H1 (cell line): ENCODE data around the gene CFAP92. TPM values are rescaled to one million over a fixed set of nuclear protein-coding genes. Genes with fewer than 3 reads are reported as not detected.

Experiments
- CTCF ChIA-PET: fragments of 300-600 bp; sonication (Branson Sonifier 250); formaldehyde crosslinking; loops from one replicate; lab custom pipeline; 2021; ENCODE audit not compliant: partially characterized antibody; lab: Charles Lee
- POLR2A ChIA-PET: fragments of 300-600 bp; sonication (Branson Sonifier 250); formaldehyde crosslinking; loops from one replicate; lab custom pipeline; 2021; ENCODE audit warnings: inconsistent platforms; ENCODE audit not compliant: partially characterized antibody; lab: Charles Lee
- DNase-seq, 2 experiments: peaks; one replicate each; pipeline versions ENCODE4 v3.0.0 to v3.0.0-alpha.2; 2010 to 2022; ENCODE audit warnings: low spot score in 2 of 2, low read depth in 1 of 2, mixed read lengths in 1 of 2
- FAIRE-seq: peaks from 2 replicates; lab custom pipeline; 2011; peaks lifted over from hg19 to GRCh38; lab: Jason Lieb, UNC
- H2AFZ ChIP-seq: 2 replicates; pipeline ENCODE4 v1.8.1; 2012; ENCODE audit warnings: low read length, inconsistent platforms
- H2AK5ac ChIP-seq: 2 replicates; pipeline ENCODE4 v1.6.1; 2013; ENCODE audit warnings: low read depth, low read length
- H2BK120ac ChIP-seq: replicated peaks from 2 replicates; pipeline ENCODE3; 2013; ENCODE audit warnings: low read depth, low read length, inconsistent platforms
- H2BK12ac ChIP-seq: 2 replicates; pipeline ENCODE4 v1.6.1; 2013; ENCODE audit warnings: low read depth, low read length
- H2BK15ac ChIP-seq: 2 replicates; pipeline ENCODE4 v1.6.1; 2013; ENCODE audit warnings: low read length
- H2BK20ac ChIP-seq: 2 replicates; pipeline ENCODE4 v1.6.1; 2013; ENCODE audit warnings: low read length
- H2BK5ac ChIP-seq: 2 replicates; pipeline ENCODE4 v1.6.1; 2013; ENCODE audit warnings: low read depth, low read length
- H3K14ac ChIP-seq: 2 replicates; pipeline ENCODE4 v1.6.1; 2013; ENCODE audit warnings: inconsistent platforms; ENCODE audit not compliant: insufficient read length
- H3K18ac ChIP-seq: 2 replicates; pipeline ENCODE4 v1.6.1; 2013; ENCODE audit warnings: low read length; ENCODE audit errors: extremely low read depth
- H3K23ac ChIP-seq: 2 replicates; pipeline ENCODE4 v1.6.1; 2013; ENCODE audit warnings: inconsistent platforms; ENCODE audit not compliant: insufficient read length
- H3K23me2 ChIP-seq: 2 replicates; pipeline ENCODE4 v1.6.1; 2013; ENCODE audit warnings: low read depth, low read length
- H3K27ac ChIP-seq: 2 replicates; pipeline ENCODE4 v1.6.1; 2011; ENCODE audit warnings: low read depth, low read length, inconsistent platforms
- H3K27me3 ChIP-seq, 4 experiments: replicated peaks in 1 of 4; 1 replicate in 1 of 4; 2 replicates in 3 of 4; pipeline versions ENCODE4 v1.6.1 to v1.8.1; 2011 to 2013; ENCODE audit warnings: low read length in 3 of 4, mild to moderate bottlenecking in 3 of 4, inconsistent platforms in 2 of 4, mixed read lengths in 2 of 4, moderate library complexity in 1 of 4; ENCODE audit not compliant: control insufficient read depth in 3 of 4, insufficient read depth in 3 of 4; ENCODE audit errors: extremely low read depth in 1 of 4
- H3K36me3 ChIP-seq, 4 experiments: 2 replicates each; pipeline versions ENCODE4 v1.6.1 to v1.8.1; 2011 to 2013; ENCODE audit warnings: mild to moderate bottlenecking in 4 of 4, low read length in 3 of 4, moderate library complexity in 2 of 4, control low read depth in 1 of 4, inconsistent platforms in 1 of 4; ENCODE audit not compliant: insufficient read depth in 4 of 4, control insufficient read depth in 2 of 4
- H3K4ac ChIP-seq: replicated peaks from 2 replicates; pipeline ENCODE3; 2013; ENCODE audit warnings: low read length, low read depth, mixed read lengths, inconsistent platforms; ENCODE audit not compliant: insufficient read length
- H3K4me1 ChIP-seq, 4 experiments: replicated peaks in 1 of 4; 1 replicate in 1 of 4; 2 replicates in 3 of 4; pipeline versions ENCODE4 v1.6.1 to v1.8.1; 2011 to 2013; ENCODE audit warnings: low read length in 3 of 4, inconsistent platforms in 2 of 4, mixed read lengths in 1 of 4; ENCODE audit not compliant: insufficient read depth in 4 of 4, control insufficient read depth in 3 of 4
- H3K4me2 ChIP-seq, 2 experiments: 2 replicates each; pipeline versions ENCODE4 v1.6.1 to v1.8.1; 2011 to 2013; ENCODE audit warnings: low read depth in 2 of 2, low read length in 2 of 2, control low read depth in 1 of 2, inconsistent platforms in 1 of 2, mild to moderate bottlenecking in 1 of 2; ENCODE audit not compliant: insufficient read depth in 1 of 2
- H3K4me3 ChIP-seq, 4 experiments: fragments of 200-600, 300-600 bp in 1 of 4; sonication (generic), shearing (Covaris generic), sonication (Bioruptor Twin) in 1 of 4; 2 replicates each; pipeline versions ENCODE4 v1.5.1 to v1.8.1; 2011 to 2016; ENCODE audit warnings: low read length in 4 of 4, low read depth in 3 of 4, control low read depth in 2 of 4, inconsistent platforms in 2 of 4, mild to moderate bottlenecking in 2 of 4, mixed read lengths in 1 of 4, moderate library complexity in 1 of 4; ENCODE audit not compliant: insufficient read depth in 2 of 4; ENCODE audit errors: extremely low read depth in 1 of 4
- H3K56ac ChIP-seq: replicated peaks from 2 replicates; pipeline ENCODE3; 2013; ENCODE audit warnings: low read depth, mild to moderate bottlenecking, mixed read lengths, low read length, inconsistent platforms; ENCODE audit not compliant: insufficient read length
- H3K79me1 ChIP-seq: 2 replicates; pipeline ENCODE4 v1.6.1; 2013; ENCODE audit warnings: low read depth, low read length, control low read depth
- H3K79me2 ChIP-seq, 2 experiments: 2 replicates each; pipeline versions ENCODE4 v1.6.1 to v1.8.1; 2012 to 2013; ENCODE audit warnings: low read length in 2 of 2, mild to moderate bottlenecking in 2 of 2, inconsistent platforms in 1 of 2; ENCODE audit not compliant: insufficient read depth in 2 of 2, control insufficient read depth in 1 of 2
- H3K9ac ChIP-seq, 4 experiments: replicated peaks in 1 of 4; 1 replicate in 1 of 4; 2 replicates in 3 of 4; pipeline versions ENCODE4 v1.6.1 to v1.8.1; 2011 to 2013; ENCODE audit warnings: low read depth in 3 of 4, low read length in 3 of 4, control low read depth in 2 of 4, mild to moderate bottlenecking in 2 of 4, moderate library complexity in 2 of 4, inconsistent platforms in 1 of 4; ENCODE audit errors: extremely low read depth in 1 of 4
- H3K9me3 ChIP-seq, 2 experiments: 2 replicates each; pipeline versions ENCODE4 v1.6.1 to v1.8.1; 2012 to 2013; ENCODE audit warnings: mild to moderate bottlenecking in 2 of 2, moderate library complexity in 2 of 2, control low read depth in 1 of 2, inconsistent platforms in 1 of 2, low read depth in 1 of 2, low read length in 1 of 2, mixed read lengths in 1 of 2; ENCODE audit not compliant: insufficient read depth in 2 of 2
- H4K20me1 ChIP-seq, 2 experiments: replicated peaks in 1 of 2; 2 replicates each; pipeline versions ENCODE3 to v1.8.1; 2011 to 2013; ENCODE audit warnings: inconsistent platforms in 2 of 2, low read length in 2 of 2, mild to moderate bottlenecking in 1 of 2; ENCODE audit not compliant: insufficient read depth in 2 of 2, control insufficient read depth in 1 of 2
- H4K5ac ChIP-seq: 2 replicates; pipeline ENCODE4 v1.6.1; 2013; ENCODE audit warnings: low read length, low read depth, mixed read lengths, inconsistent platforms; ENCODE audit not compliant: insufficient read length
- H4K8ac ChIP-seq: 2 replicates; pipeline ENCODE4 v1.8.0; 2013; ENCODE audit warnings: mild to moderate bottlenecking, moderate library complexity, low read length, inconsistent platforms; ENCODE audit not compliant: insufficient read depth; ENCODE audit errors: extremely low read depth
- H4K91ac ChIP-seq: replicated peaks from 2 replicates; pipeline ENCODE3; 2013; ENCODE audit warnings: low read length, mixed read lengths, inconsistent platforms; ENCODE audit not compliant: insufficient read length
- CBX5 ChIP-seq: fragments of 300-800, 300-1000 bp; sonication (generic); IDR thresholded peaks from 2 replicates; pipeline ENCODE4 v1.7.1; 2016; ENCODE audit warnings: antibody characterized with exemption, low read length, low read depth
- CBX8 ChIP-seq: fragments of 300-800, 300-1000 bp; sonication (generic); IDR thresholded peaks from 2 replicates; pipeline ENCODE4 v1.7.1; 2016; ENCODE audit warnings: low read depth, low read length, borderline replicate concordance
- EP300 ChIP-seq, 2 experiments: IDR thresholded peaks; 1 replicate in 1 of 2; 2 replicates in 1 of 2; pipeline ENCODE4 v1.6.1; 2011 to 2012; ENCODE audit warnings: low read depth in 2 of 2, low read length in 2 of 2, mild to moderate bottlenecking in 2 of 2, borderline replicate concordance in 1 of 2, inconsistent platforms in 1 of 2, moderate library complexity in 1 of 2
- HDAC6 ChIP-seq: IDR thresholded peaks from one replicate; pipeline ENCODE4 v1.7.1; 2012; ENCODE audit warnings: low read depth, mild to moderate bottlenecking, inconsistent platforms, low read length, moderate library complexity
- KDM5A ChIP-seq: fragments of 200-600 bp; IDR thresholded peaks from 2 replicates; pipeline ENCODE4 v1.7.1; 2012; ENCODE audit warnings: mild to moderate bottlenecking, low read length, inconsistent platforms, mixed read lengths
- NANOG ChIP-seq: IDR thresholded peaks from 2 replicates; pipeline ENCODE4 v1.6.1; 2011; ENCODE audit warnings: low read length, low read depth, mild to moderate bottlenecking, inconsistent platforms; ENCODE audit not compliant: insufficient read depth, poor library complexity, severe bottlenecking
- NRF1 ChIP-seq: IDR thresholded peaks from 2 replicates; pipeline ENCODE4 v1.6.1; 2011; ENCODE audit warnings: mild to moderate bottlenecking, low read depth, low read length, improper control_type of control experiment
- PHF8 ChIP-seq: fragments of 200-600 bp; sonication (generic); conservative IDR thresholded peaks from 2 replicates; pipeline ENCODE4 v1.7.1; 2012; ENCODE audit warnings: low read depth, mild to moderate bottlenecking, inconsistent platforms, low read length, moderate library complexity
- RNF2 ChIP-seq: fragments of 200-900, 300-1000 bp; sonication (generic); IDR thresholded peaks from 2 replicates; pipeline ENCODE4 v1.7.1; 2016; ENCODE audit warnings: borderline replicate concordance, low read depth, mild to moderate bottlenecking, antibody characterized with exemption, low read length; ENCODE audit not compliant: poor library complexity, severe bottlenecking; ENCODE audit errors: missing control alignments
- TAF7 ChIP-seq: optimal IDR thresholded peaks from 2 replicates; pipeline ENCODE3; 2011; ENCODE audit warnings: low read depth, mild to moderate bottlenecking, inconsistent platforms, low read length, moderate library complexity, borderline replicate concordance
- WGBS, 2 experiments: shearing (Covaris generic) in 1 of 2; methylation state at CpG; one replicate each; pipeline versions ENCODE4 v1.1.6 to v1.1.7; 2013 to 2015; ENCODE audit warnings: low lambda C conversion rate in 2 of 2, mixed read lengths in 2 of 2, inconsistent platforms in 1 of 2, low coverage in 1 of 2, missing lambda C conversion rate in 1 of 2; ENCODE audit not compliant: insufficient replicate concordance in 2 of 2, insufficient coverage in 1 of 2, insufficient read length in 1 of 2; ENCODE audit errors: extremely low coverage in 1 of 2, missing lambda C conversion rate in 1 of 2; 5-methylcytosine and 5-hydroxymethylcytosine counted together
- polyA plus RNA-seq, 7 experiments: library from polyadenylated mRNA; depleted of rRNA in 3 of 7; stranded (reverse) in 5 of 7; unstranded in 2 of 7; fragments of >200 nt in 5 of 7; fragments of 200-250 nt in 2 of 7; gene quantifications; 1 replicate in 5 of 7; 2 replicates in 1 of 7; 4 replicates in 1 of 7; pipeline versions ENCODE4 v1.2.1 to v1.2.3, GENCODE V29; 2011 to 2013; ENCODE audit warnings: missing spikeins in 2 of 7, mixed read lengths in 2 of 7
- total RNA-seq: library from RNA; stranded (reverse); fragmentation: NEBNext Ultra II Directional; extraction: Animal tissue kit (Norgen Biotek cat#: 25700); gene quantifications from 2 replicates; pipeline ENCODE4 v1.2.1, GENCODE V29; 2021

The CFAP92 gene
- total and polyA plus RNA-seq, 2 of the 8 experiments (the other 6 are each of a cell fraction or from before 2014, with no cell fraction given) = 0.77 to 2.0 TPM

GRCh38 chr3:129020691-129021090 lies 26.8 kb upstream of the CFAP92 start:
- no peak overlapping the region for H3K9ac ChIP-seq
- CTCF ChIA-PET = interaction anchor here (1.0 to 10.0 kb wide), 6 partner anchors 10 to 50 kb away, joined by 3 to 58 read pairs (median 4); no protein-coding TSS in a partner anchor
- no peak for FAIRE-seq

More at GRCh38 chr3:129020691-129021090, 26.8 kb upstream of the CFAP92 start:
- no peak overlapping the region for H3K4ac ChIP-seq
- no peak for DNase-seq
- H3K14ac ChIP-seq = no peak overlapping the region
- no peak overlapping the region for H3K18ac ChIP-seq
- no peak overlapping the region for H2BK120ac ChIP-seq
- no peaks in the 10 kb centered on the region for H3K9me3 ChIP-seq
- H4K8ac ChIP-seq = no peak overlapping the region
- POLR2A ChIA-PET = interaction anchor here (1.3 to 1.7 kb wide), 3 partner anchors 10 to 51 kb away, joined by 3 to 7 read pairs (median 3); partner anchors contain the start of gene CFAP92
- H4K20me1 ChIP-seq = no peaks in the 10 kb centered on the region
- no peaks in the 10 kb centered on the region for H3K36me3 ChIP-seq
- no peak overlapping the region for H3K23ac ChIP-seq
- no peak overlapping the region for H2BK12ac ChIP-seq
- no peaks in the 10 kb centered on the region for H3K79me2 ChIP-seq
- no peak overlapping the region for H3K56ac ChIP-seq
- H3K4me2 ChIP-seq = no peak overlapping the region
- no peaks in the 10 kb centered on the region for H3K79me1 ChIP-seq
- WGBS, 2 experiments = 90% methylated on average over 5 of the region's 5 CpGs; no CpG with 5 or more reads in 1 of the 2 experiments
- no peak overlapping the region for H4K91ac ChIP-seq
- no peak overlapping the region for H4K5ac ChIP-seq
- H2AFZ ChIP-seq = no peak overlapping the region
- no peak overlapping the region for H3K27ac ChIP-seq
- H3K27me3 ChIP-seq = peaks cover 0 to 9% (median 4%) of the 10 kb centered on the region in 4 experiments; a peak in 5 of 7 replicates
- no peak overlapping the region for H2BK15ac ChIP-seq
- no peak overlapping the region for H2BK5ac ChIP-seq
- no peak for TF ChIP-seq TAF7
- TF ChIP-seq NANOG = no peak
- TF ChIP-seq NRF1 = no peak
- TF ChIP-seq HDAC6 = no peak
- no peak for TF ChIP-seq KDM5A
- no peak for TF ChIP-seq EP300 (IDR thresholded peaks at IDR 0.05; ENCODE audit: borderline replicate concordance in 1 of 2, low read depth in 2 of 2, low read length in 2 of 2)
- no peak for TF ChIP-seq CBX5
- TF ChIP-seq RNF2 = no peak
- no peak for TF ChIP-seq CBX8
- TF ChIP-seq PHF8 = no peak
- TF ChIP-seq, all 59 proteins: peak for 0
- no peak overlapping the region for H3K4me3 ChIP-seq
- no peak overlapping the region for H2AK5ac ChIP-seq
- H2BK20ac ChIP-seq = no peak overlapping the region
- peaks cover 0 to 7% (median under 1%) of the 10 kb centered on the region in 4 experiments; a peak in 1 of 7 replicates for H3K4me1 ChIP-seq
- no peaks in the 10 kb centered on the region for H3K23me2 ChIP-seq
